Activated T-helper 1 cell treated with anti-CD3 and anti-CD28 coated beads, Interleukin-2, amount 50 U/mL, for 16 hours (primary cell): ENCODE data around the gene MS4A10.
"Not testable (repeated sequence)": the region's sequence is repeated elsewhere in the genome, so short reads cannot be mapped to it uniquely, and the experiment has no call there.

Source experiments
- DNase-seq, 2 donors: peaks; one replicate each; pipeline ENCODE4 v3.0.0-alpha.2; 2020; ENCODE audit warnings: low read depth in 1 of 2, low spot score in 1 of 2

The MS4A10 gene

GRCh38 chr11:60823745-60824306 lies 38.7 kb downstream of the MS4A10 start:
- not testable (repeated sequence) for DNase-seq

GRCh38 chr11:60825118-60825517 lies 40.0 kb downstream of the MS4A10 start:
- no peak for DNase-seq

GRCh38 chr11:60825790-60826189 lies 40.7 kb downstream of the MS4A10 start:
- no peak for DNase-seq

GRCh38 chr11:60830478-60831142 lies 45.5 kb downstream of the MS4A10 start:
- DNase-seq = no peak

GRCh38 chr11:60831143-60831500 lies 46.0 kb downstream of the MS4A10 start:
- peak; percentile 62 to 64 for DNase-seq

- no peak for DNase-seq
Observed at GRCh38 chr11:60831501-60832079, 46.5 kb downstream of the MS4A10 start.

GRCh38 chr11:60834742-60835533 lies 49.8 kb downstream of the MS4A10 start:
- DNase-seq = no peak

- no peak for DNase-seq
Observed at GRCh38 chr11:60835534-60835846, 50.4 kb downstream of the MS4A10 start.

- no peak for DNase-seq
Observed at GRCh38 chr11:60836866-60837515, 51.9 kb downstream of the MS4A10 start.

- DNase-seq = no peak
Observed at GRCh38 chr11:60838132-60838531, 53.0 kb downstream of the MS4A10 start.

GRCh38 chr11:60840470-60841430 lies 55.6 kb downstream of the MS4A10 start:
- no peak for DNase-seq

- peak; percentile 99 for DNase-seq
Observed at GRCh38 chr11:60841797-60842667, 56.9 kb downstream of the MS4A10 start, which contains the start of gene CCDC86. TSS of gene CCDC86 (plus strand) at chr11:60842113. CDS start at chr11:60842125, 12 bp downstream.

GRCh38 chr11:60842668-60843600 lies 57.8 kb downstream of the MS4A10 start:
- peak in 1 of 2 donors; percentile 4 for DNase-seq

- no peak for DNase-seq
Observed at GRCh38 chr11:60844045-60844869, 59.1 kb downstream of the MS4A10 start.

GRCh38 chr11:60844870-60845221 lies 59.7 kb downstream of the MS4A10 start:
- no peak for DNase-seq

GRCh38 chr11:60845338-60845737 lies 60.2 kb downstream of the MS4A10 start:
- no peak for DNase-seq

- DNase-seq = no peak
Observed at GRCh38 chr11:60847281-60847680, 62.1 kb downstream of the MS4A10 start.

GRCh38 chr11:60847896-60848295 lies 62.8 kb downstream of the MS4A10 start:
- no peak for DNase-seq
